Mesendoderm (in vitro differentiated cells): ENCODE data around the gene OTUD5.

Source experiments
- DNase-seq: peaks from one replicate; pipeline ENCODE4 v3.0.0; 2013
- H2AK5ac ChIP-seq: 2 replicates; pipeline ENCODE4 v1.6.1; 2013; ENCODE audit warnings: low read length, inconsistent platforms
- H2BK120ac ChIP-seq: 2 replicates; pipeline ENCODE4 v1.6.1; 2013; ENCODE audit warnings: low read depth, mild to moderate bottlenecking, low read length, moderate library complexity, mixed read lengths
- H2BK15ac ChIP-seq: replicated peaks from 2 replicates; pipeline ENCODE4 v1.6.1; 2013; ENCODE audit warnings: low read depth, mild to moderate bottlenecking, moderate library complexity
- H2BK5ac ChIP-seq: 2 replicates; pipeline ENCODE4 v1.6.1; 2013; ENCODE audit warnings: low read length, inconsistent platforms
- H3K18ac ChIP-seq: 2 replicates; pipeline ENCODE4 v1.6.1; 2013; ENCODE audit warnings: mild to moderate bottlenecking, low read length, mixed read lengths
- H3K23ac ChIP-seq: one replicate; pipeline ENCODE4 v1.6.1; 2013; ENCODE audit warnings: low read length
- H3K27ac ChIP-seq: 2 replicates; pipeline ENCODE4 v1.5.1; 2013; ENCODE audit warnings: low read depth, mild to moderate bottlenecking, inconsistent platforms, low read length, moderate library complexity
- H3K27me3 ChIP-seq: 2 replicates; pipeline ENCODE4 v1.6.1; 2013; ENCODE audit warnings: low read length, control low read depth, mild to moderate bottlenecking, inconsistent platforms; ENCODE audit not compliant: insufficient read depth, poor library complexity
- H3K36me3 ChIP-seq: 2 replicates; pipeline ENCODE4 v1.6.1; 2013; ENCODE audit warnings: low read length, inconsistent platforms; ENCODE audit not compliant: control insufficient read depth, insufficient read depth
- H3K4ac ChIP-seq: one replicate; pipeline ENCODE4 v1.6.1; 2013; ENCODE audit warnings: low read depth, mild to moderate bottlenecking, low read length, moderate library complexity
- H3K4me1 ChIP-seq: 2 replicates; pipeline ENCODE4 v1.6.1; 2013; ENCODE audit warnings: low read depth, low read length, inconsistent platforms; ENCODE audit not compliant: control insufficient read depth
- H3K4me2 ChIP-seq: 2 replicates; pipeline ENCODE4 v1.6.1; 2013; ENCODE audit warnings: low read length
- H3K4me3 ChIP-seq: 2 replicates; pipeline ENCODE4 v1.5.1; 2013; ENCODE audit warnings: mild to moderate bottlenecking, low read length
- H3K56ac ChIP-seq: one replicate; pipeline ENCODE4 v1.6.1; 2013; ENCODE audit warnings: low read length
- H3K79me1 ChIP-seq: 2 replicates; pipeline ENCODE4 v1.6.1; 2013; ENCODE audit warnings: low read length, inconsistent platforms
- H3K79me2 ChIP-seq: 2 replicates; pipeline ENCODE4 v1.6.1; 2013; ENCODE audit warnings: mild to moderate bottlenecking, low read length; ENCODE audit not compliant: control insufficient read depth, insufficient read depth
- H3K9ac ChIP-seq: 2 replicates; pipeline ENCODE4 v1.6.1; 2013; ENCODE audit warnings: low read length, inconsistent platforms
- H4K5ac ChIP-seq: one replicate; pipeline ENCODE4 v1.6.1; 2013; ENCODE audit warnings: low read length
- H4K8ac ChIP-seq: one replicate; pipeline ENCODE4 v1.6.1; 2013; ENCODE audit warnings: low read depth, mild to moderate bottlenecking, control low read depth, low read length, moderate library complexity
- WGBS: extraction: QIAGEN DNeasy Blood & Tissue Kit; methylation state at CpG from one replicate; pipeline ENCODE4 v1.1.7; 2013; ENCODE audit warnings: low lambda C conversion rate, missing lambda C conversion rate; ENCODE audit not compliant: insufficient coverage; ENCODE audit errors: extremely low coverage; 5-methylcytosine and 5-hydroxymethylcytosine counted together

The OTUD5 gene

DNA sequence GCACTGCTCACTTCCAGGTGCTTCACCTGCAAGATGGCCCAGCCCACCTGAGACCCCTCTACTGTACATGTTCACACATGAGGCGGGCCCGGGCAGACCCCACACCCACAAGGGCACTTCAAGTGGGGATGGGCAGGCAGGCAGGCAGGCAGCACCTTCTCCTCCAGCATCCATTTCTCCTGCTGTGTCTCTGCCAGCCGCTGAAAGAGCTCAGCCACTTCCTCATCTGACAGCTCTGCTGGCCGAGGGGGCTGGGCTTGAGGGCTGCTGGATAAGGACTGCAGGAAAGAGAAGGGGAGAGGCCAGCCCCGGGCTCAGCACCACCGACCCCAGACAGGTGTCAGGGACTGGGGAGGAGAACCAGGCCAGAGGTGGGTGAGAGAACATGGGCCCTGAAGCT is 18.7 kb upstream of the OTUD5 start:
- H3K27ac ChIP-seq, result no peak overlapping the region
- H3K9ac ChIP-seq, result no peak overlapping the region
- H4K8ac ChIP-seq, result no peak overlapping the region
- H3K4ac ChIP-seq, result no peak overlapping the region
- no peak overlapping the region for H3K4me2 ChIP-seq
- no peak overlapping the region for H2AK5ac ChIP-seq
- no peak overlapping the region for H2BK5ac ChIP-seq
- no peak overlapping the region for H3K18ac ChIP-seq
- no peak for DNase-seq
- H3K27me3 ChIP-seq, result no peaks in the 10 kb centered on the region
- no CpG with 5 or more reads among the region's 6 CpGs for WGBS
- H3K23ac ChIP-seq, result no peak overlapping the region
- H3K36me3 ChIP-seq, result no peaks in the 10 kb centered on the region
- H3K79me1 ChIP-seq, result no peaks in the 10 kb centered on the region
- no peak overlapping the region for H2BK15ac ChIP-seq
- H2BK120ac ChIP-seq, result no peak overlapping the region
- no peak overlapping the region for H3K4me3 ChIP-seq
- H4K5ac ChIP-seq, result no peak overlapping the region
- no peak overlapping the region for H3K56ac ChIP-seq
- H3K79me2 ChIP-seq, result no peaks in the 10 kb centered on the region
- H3K4me1 ChIP-seq, result no peaks in the 10 kb centered on the region

GRCh38 chrX:48975541-48975940 is 18.1 kb upstream of the OTUD5 start:
- H3K27me3 ChIP-seq, result no peaks in the 10 kb centered on the region
- no peak overlapping the region for H4K5ac ChIP-seq
- no peaks in the 10 kb centered on the region for H3K4me1 ChIP-seq
- no peak overlapping the region for H3K27ac ChIP-seq
- H3K79me2 ChIP-seq, result no peaks in the 10 kb centered on the region
- H2BK120ac ChIP-seq, result no peak overlapping the region
- H2BK15ac ChIP-seq, result no peak overlapping the region
- H3K9ac ChIP-seq, result no peak overlapping the region
- 100% methylated on average over 2 of the region's 5 CpGs for WGBS
- no peak overlapping the region for H3K18ac ChIP-seq
- no peak for DNase-seq
- H3K36me3 ChIP-seq, result no peaks in the 10 kb centered on the region
- no peak overlapping the region for H2BK5ac ChIP-seq
- H2AK5ac ChIP-seq, result no peak overlapping the region
- H3K4me3 ChIP-seq, result no peak overlapping the region
- no peak overlapping the region for H3K4me2 ChIP-seq
- H4K8ac ChIP-seq, result no peak overlapping the region
- H3K23ac ChIP-seq, result no peak overlapping the region
- H3K79me1 ChIP-seq, result no peaks in the 10 kb centered on the region
- H3K4ac ChIP-seq, result no peak overlapping the region
- no peak overlapping the region for H3K56ac ChIP-seq

DNA sequence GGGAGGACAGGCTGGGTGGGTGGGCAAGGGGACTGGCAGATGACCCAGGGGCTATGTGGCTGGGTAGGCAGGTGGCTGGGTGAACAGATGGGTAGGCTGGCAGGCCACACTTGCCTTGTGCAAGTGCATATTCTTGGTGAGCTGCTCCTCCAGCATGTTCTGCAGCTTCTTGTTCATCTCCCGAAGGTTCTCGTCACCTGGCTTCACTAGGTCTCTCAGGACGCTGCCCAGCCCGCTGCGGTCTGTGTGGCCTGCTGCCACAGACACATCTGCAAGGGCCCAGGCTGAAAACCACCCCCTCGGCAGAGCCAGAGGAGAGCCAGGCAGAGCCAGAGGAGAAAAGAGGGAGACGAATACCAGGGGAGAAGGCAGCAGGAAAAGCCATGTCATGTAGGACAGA is 17.6 kb upstream of the OTUD5 start:
- Histone ChIP-seq H3K79me1 (no peaks in the 10 kb centered on the region), H3K4ac (no peak overlapping the region), H3K18ac (no peak overlapping the region), H3K4me1 (no peaks in the 10 kb centered on the region), H3K4me2 (no peak overlapping the region), H3K79me2 (no peaks in the 10 kb centered on the region), H3K56ac (no peak overlapping the region), H3K27ac (no peak overlapping the region), H2BK5ac (no peak overlapping the region), H3K36me3 (no peaks in the 10 kb centered on the region), H2BK15ac (no peak overlapping the region), H3K27me3 (no peaks in the 10 kb centered on the region), H3K4me3 (no peak overlapping the region), H4K5ac (no peak overlapping the region), H2BK120ac (no peak overlapping the region), H2AK5ac (no peak overlapping the region), H3K23ac (no peak overlapping the region), H4K8ac (no peak overlapping the region), H3K9ac (no peak overlapping the region)
- WGBS, result no CpG with 5 or more reads among the region's 7 CpGs
- DNase-seq, result no peak

- Histone ChIP-seq H3K79me2 (no peaks in the 10 kb centered on the region), H3K4me2 (no peak overlapping the region), H3K27me3 (no peaks in the 10 kb centered on the region), H2BK15ac (no peak overlapping the region), H3K27ac (no peak overlapping the region), H3K4me3 (no peak overlapping the region), H2AK5ac (no peak overlapping the region), H3K4ac (no peak overlapping the region), H3K36me3 (no peaks in the 10 kb centered on the region), H4K5ac (no peak overlapping the region), H3K23ac (no peak overlapping the region), H2BK120ac (no peak overlapping the region), H3K4me1 (no peaks in the 10 kb centered on the region), H3K56ac (no peak overlapping the region), H2BK5ac (no peak overlapping the region), H3K18ac (no peak overlapping the region), H3K9ac (no peak overlapping the region), H3K79me1 (no peaks in the 10 kb centered on the region), H4K8ac (no peak overlapping the region)
- DNase-seq, result no peak
- 100% methylated on average over 1 of the region's 2 CpGs for WGBS
Observed at GRCh38 chrX:48974574-48974973, 17.2 kb upstream of the OTUD5 start.

DNA sequence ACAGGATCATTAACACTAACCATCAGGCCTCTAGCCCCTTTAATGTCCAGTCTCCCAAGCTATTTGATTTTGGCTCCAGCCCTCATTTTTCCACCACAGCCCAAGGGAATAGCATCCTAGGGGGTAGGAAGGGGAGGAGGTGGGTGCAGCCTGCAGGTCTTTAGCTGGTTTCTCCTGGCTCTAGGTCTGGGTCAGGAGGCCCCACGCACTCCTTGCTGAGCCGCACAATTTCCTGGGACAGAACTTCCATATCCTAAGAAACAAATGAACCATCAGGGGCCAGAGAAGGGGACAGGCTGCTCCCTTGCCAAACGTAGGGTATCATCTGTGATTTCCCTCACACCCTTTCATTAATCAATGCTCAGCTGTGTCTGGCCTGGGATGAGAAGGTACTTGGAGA is 16.6 kb upstream of the OTUD5 start:
- no peak overlapping the region for H3K4ac ChIP-seq
- no peak overlapping the region for H4K5ac ChIP-seq
- H3K23ac ChIP-seq, result no peak overlapping the region
- H2BK120ac ChIP-seq, result no peak overlapping the region
- H3K36me3 ChIP-seq, result no peaks in the 10 kb centered on the region
- no peak overlapping the region for H2BK15ac ChIP-seq
- no peak overlapping the region for H2AK5ac ChIP-seq
- no peak for DNase-seq
- H3K27ac ChIP-seq, result no peak overlapping the region
- WGBS, result no CpG with 5 or more reads among the region's 3 CpGs
- no peaks in the 10 kb centered on the region for H3K79me2 ChIP-seq
- no peak overlapping the region for H3K56ac ChIP-seq
- H3K9ac ChIP-seq, result no peak overlapping the region
- H3K18ac ChIP-seq, result no peak overlapping the region
- H3K27me3 ChIP-seq, result no peaks in the 10 kb centered on the region
- no peak overlapping the region for H4K8ac ChIP-seq
- no peaks in the 10 kb centered on the region for H3K79me1 ChIP-seq
- H2BK5ac ChIP-seq, result no peak overlapping the region
- H3K4me3 ChIP-seq, result no peak overlapping the region
- H3K4me2 ChIP-seq, result no peak overlapping the region
- no peaks in the 10 kb centered on the region for H3K4me1 ChIP-seq
